Fibroblast of the aortic adventitia (primary cell): ENCODE measurements around the gene CCR7. TPM values are rescaled to one million over a fixed set of nuclear protein-coding genes. Genes with fewer than 3 reads are reported as not detected.
"Not testable (repeated sequence)": the region's sequence is repeated elsewhere in the genome, so short reads cannot be mapped to it uniquely, and the experiment has no call there.

ENCODE experiments used
- DNase-seq: peaks from one replicate; pipeline ENCODE4 v3.0.0-alpha.2; 2010; ENCODE audit warnings: low read depth
- H3K4me3 ChIP-seq: 2 replicates; pipeline ENCODE4 v1.5.1; 2011; ENCODE audit warnings: low read depth, mild to moderate bottlenecking, control low read depth, low read length, moderate library complexity
- total RNA-seq: library from RNA; depleted of rRNA; stranded (reverse); fragments of >200 nt; gene quantifications from 2 replicates; pipeline ENCODE4 v1.2.3, GENCODE V29; 2012; ENCODE audit warnings: low replicate concordance
- TF ChIP-seq, protein P1 (sequence below): IDR thresholded peaks from 2 replicates; pipeline ENCODE4 v1.5.1; 2011; ENCODE audit warnings: mild to moderate bottlenecking, low read length, control low read depth, inconsistent platforms; ENCODE audit not compliant: insufficient read depth

CCR7 gene
- total RNA-seq, 1 donor: not detected

GRCh38 chr17:40577611-40578065 is 12.4 kb upstream of the CCR7 start:
- no peak overlapping the region for H3K4me3 ChIP-seq
- no peak for DNase-seq
- TF ChIP-seq, protein P1, sequence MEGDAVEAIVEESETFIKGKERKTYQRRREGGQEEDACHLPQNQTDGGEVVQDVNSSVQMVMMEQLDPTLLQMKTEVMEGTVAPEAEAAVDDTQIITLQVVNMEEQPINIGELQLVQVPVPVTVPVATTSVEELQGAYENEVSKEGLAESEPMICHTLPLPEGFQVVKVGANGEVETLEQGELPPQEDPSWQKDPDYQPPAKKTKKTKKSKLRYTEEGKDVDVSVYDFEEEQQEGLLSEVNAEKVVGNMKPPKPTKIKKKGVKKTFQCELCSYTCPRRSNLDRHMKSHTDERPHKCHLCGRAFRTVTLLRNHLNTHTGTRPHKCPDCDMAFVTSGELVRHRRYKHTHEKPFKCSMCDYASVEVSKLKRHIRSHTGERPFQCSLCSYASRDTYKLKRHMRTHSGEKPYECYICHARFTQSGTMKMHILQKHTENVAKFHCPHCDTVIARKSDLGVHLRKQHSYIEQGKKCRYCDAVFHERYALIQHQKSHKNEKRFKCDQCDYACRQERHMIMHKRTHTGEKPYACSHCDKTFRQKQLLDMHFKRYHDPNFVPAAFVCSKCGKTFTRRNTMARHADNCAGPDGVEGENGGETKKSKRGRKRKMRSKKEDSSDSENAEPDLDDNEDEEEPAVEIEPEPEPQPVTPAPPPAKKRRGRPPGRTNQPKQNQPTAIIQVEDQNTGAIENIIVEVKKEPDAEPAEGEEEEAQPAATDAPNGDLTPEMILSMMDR: no peak

- no peak overlapping the region for H3K4me3 ChIP-seq
- DNase-seq: no peak
- TF ChIP-seq, protein P1: no peak
These were observed 11.0 kb upstream of the CCR7 start for GRCh38 chr17:40576113-40576740.

DNA sequence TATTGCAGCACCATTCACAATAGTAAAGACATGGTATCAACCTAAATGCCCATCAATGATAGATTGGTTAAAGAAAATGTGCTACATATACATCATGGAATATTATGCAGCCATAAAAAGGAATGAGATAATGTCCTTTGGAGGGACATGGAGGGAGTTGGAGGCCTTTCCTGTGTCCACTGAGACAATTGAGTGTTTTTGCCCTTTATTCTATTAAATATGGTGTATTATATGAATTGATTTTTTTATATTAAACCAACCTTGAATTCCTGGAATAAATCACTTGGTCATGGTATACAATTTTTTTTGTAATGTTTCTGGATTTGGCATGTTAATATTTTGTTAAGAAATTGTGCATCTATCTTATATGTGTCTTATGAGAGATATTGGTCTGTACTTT is 9.0 kb upstream of the CCR7 start:
- H3K4me3 ChIP-seq: no peak overlapping the region
- TF ChIP-seq, protein P1: no peak
- no peak for DNase-seq

DNA sequence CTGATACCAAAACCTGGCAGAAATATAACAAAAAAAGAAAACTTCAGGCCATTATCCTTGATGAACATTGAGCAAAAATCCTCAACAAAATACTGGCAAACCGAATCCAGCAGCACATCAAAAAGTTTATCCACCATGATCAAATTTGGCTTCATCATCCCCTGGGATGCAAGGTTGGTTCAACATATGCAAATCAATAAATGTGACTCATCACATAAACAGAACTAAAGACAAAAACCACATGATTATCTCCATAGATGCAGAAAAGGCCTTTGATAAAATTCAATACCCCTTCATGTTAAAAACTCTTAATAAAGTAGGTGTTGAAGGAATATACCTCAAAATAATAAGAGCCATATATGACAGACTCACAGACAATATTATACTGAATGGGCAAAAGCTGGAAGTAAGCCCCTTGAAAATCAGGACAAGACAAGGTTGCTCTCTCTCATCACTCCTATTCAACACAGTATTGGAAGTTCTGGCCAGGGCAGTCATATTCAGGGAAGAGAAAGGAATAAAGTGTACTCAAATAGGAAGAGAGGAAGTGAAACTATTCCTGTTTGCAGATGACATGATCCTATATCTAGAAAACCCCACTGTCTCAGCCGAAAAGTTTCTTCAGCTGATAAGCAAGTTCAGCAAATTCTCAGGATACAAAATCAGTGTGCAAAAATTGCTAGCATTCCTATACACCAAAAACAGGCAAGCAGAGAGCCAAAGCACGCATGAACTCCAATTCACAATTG is 7.1 kb upstream of the CCR7 start:
- not testable (repeated sequence) for H3K4me3 ChIP-seq, DNase-seq

GRCh38 chr17:40568074-40568836 is 3.0 kb upstream of the CCR7 start:
- TF ChIP-seq, protein P1: no peak
- no peak for DNase-seq
- no peak overlapping the region for H3K4me3 ChIP-seq

GRCh38 chr17:40567377-40567776 is 2.1 kb upstream of the CCR7 start:
- no peak overlapping the region for H3K4me3 ChIP-seq
- TF ChIP-seq, protein P1: no peak
- DNase-seq: no peak
